ENCODE data around the gene MAST1. TPM values are rescaled to one million over a fixed set of nuclear protein-coding genes. Genes with fewer than 3 reads are reported as not detected.

The MAST1 gene
- total RNA-seq, 1 donor from 2014 or later = 17.7 TPM

GRCh38 chr19:12896460-12896859 is 58.1 kb downstream of the MAST1 start:
- H3K9me3 Mint-ChIP-seq = no peaks in the 10 kb centered on the region
- no peak for TF ChIP-seq CTCF (conservative IDR thresholded peaks at IDR 0.05)
- H3K27ac Mint-ChIP-seq (ENCODE audit: unreplicated experiment) = no peak overlapping the region

GRCh38 chr19:12899891-12900518 is 61.7 kb downstream of the MAST1 start:
- H3K4me1 Mint-ChIP-seq = no peaks in the 10 kb centered on the region
- H3K27ac Mint-ChIP-seq (ENCODE audit: unreplicated experiment) = no peak overlapping the region
- DNase-seq (ENCODE audit: low read depth, low spot score) = no peak
- no peaks in the 10 kb centered on the region for H3K36me3 Mint-ChIP-seq (ENCODE audit: low read depth)
- no peak overlapping the region for H3K4me3 Mint-ChIP-seq
- H3K27me3 Mint-ChIP-seq (ENCODE audit: low read depth) = no peaks in the 10 kb centered on the region
- H3K9me3 Mint-ChIP-seq = no peaks in the 10 kb centered on the region
- no peak for TF ChIP-seq CTCF (conservative IDR thresholded peaks at IDR 0.05)

More at GRCh38 chr19:12896460-12896859, 58.1 kb downstream of the MAST1 start:
- H3K27me3 Mint-ChIP-seq (ENCODE audit: low read depth) = no peaks in the 10 kb centered on the region
- H3K4me3 Mint-ChIP-seq = no peak overlapping the region
- peaks cover 8% of the 10 kb centered on the region for H3K4me1 Mint-ChIP-seq
- DNase-seq (ENCODE audit: low read depth, low spot score) = no peak
- H3K36me3 Mint-ChIP-seq (ENCODE audit: low read depth) = no peaks in the 10 kb centered on the region

GRCh38 chr19:12907166-12907565 is 68.9 kb downstream of the MAST1 start:
- no peak for TF ChIP-seq CTCF (conservative IDR thresholded peaks at IDR 0.05)
- H3K27me3 Mint-ChIP-seq (ENCODE audit: low read depth) = no peaks in the 10 kb centered on the region
- no peaks in the 10 kb centered on the region for H3K36me3 Mint-ChIP-seq (ENCODE audit: low read depth)
- peaks cover 14% of the 10 kb centered on the region for H3K4me1 Mint-ChIP-seq
- no peak overlapping the region for H3K27ac Mint-ChIP-seq (ENCODE audit: unreplicated experiment)
- H3K9me3 Mint-ChIP-seq = no peaks in the 10 kb centered on the region
- no peak for DNase-seq (ENCODE audit: low read depth, low spot score)
- no peak overlapping the region for H3K4me3 Mint-ChIP-seq

GRCh38 chr19:12912571-12912970 is 74.3 kb downstream of the MAST1 start:
- no peak overlapping the region for H3K4me3 Mint-ChIP-seq
- TF ChIP-seq CTCF (conservative IDR thresholded peaks at IDR 0.05) = no peak
- no peaks in the 10 kb centered on the region for H3K9me3 Mint-ChIP-seq
- H3K27ac Mint-ChIP-seq (ENCODE audit: unreplicated experiment) = no peak overlapping the region
- peaks cover 8% of the 10 kb centered on the region for H3K27me3 Mint-ChIP-seq (ENCODE audit: low read depth)
- H3K4me1 Mint-ChIP-seq = peaks cover 27% of the 10 kb centered on the region
- DNase-seq (ENCODE audit: low read depth, low spot score) = no peak
- H3K36me3 Mint-ChIP-seq (ENCODE audit: low read depth) = no peaks in the 10 kb centered on the region

GRCh38 chr19:12913011-12913561 is 74.8 kb downstream of the MAST1 start:
- Mint-ChIP-seq H3K36me3 (ENCODE audit: low read depth) (no peaks in the 10 kb centered on the region), H3K4me3 (peak overlapping the region; percentile 29), H3K9me3 (no peaks in the 10 kb centered on the region), H3K27ac (ENCODE audit: unreplicated experiment) (no peak overlapping the region), H3K4me1 (peaks cover 27% of the 10 kb centered on the region), H3K27me3 (ENCODE audit: low read depth) (peaks cover 8% of the 10 kb centered on the region)
- no peak for DNase-seq (ENCODE audit: low read depth, low spot score)
- no peak for TF ChIP-seq CTCF (conservative IDR thresholded peaks at IDR 0.05)
